Measurements from ENCODE around the gene ZBTB7C. TPM values are rescaled to one million over a fixed set of nuclear protein-coding genes. Genes with fewer than 3 reads are reported as not detected.

The ZBTB7C gene
- total RNA-seq, 1 experiment from 2014 or later = 0.35 TPM

DNA sequence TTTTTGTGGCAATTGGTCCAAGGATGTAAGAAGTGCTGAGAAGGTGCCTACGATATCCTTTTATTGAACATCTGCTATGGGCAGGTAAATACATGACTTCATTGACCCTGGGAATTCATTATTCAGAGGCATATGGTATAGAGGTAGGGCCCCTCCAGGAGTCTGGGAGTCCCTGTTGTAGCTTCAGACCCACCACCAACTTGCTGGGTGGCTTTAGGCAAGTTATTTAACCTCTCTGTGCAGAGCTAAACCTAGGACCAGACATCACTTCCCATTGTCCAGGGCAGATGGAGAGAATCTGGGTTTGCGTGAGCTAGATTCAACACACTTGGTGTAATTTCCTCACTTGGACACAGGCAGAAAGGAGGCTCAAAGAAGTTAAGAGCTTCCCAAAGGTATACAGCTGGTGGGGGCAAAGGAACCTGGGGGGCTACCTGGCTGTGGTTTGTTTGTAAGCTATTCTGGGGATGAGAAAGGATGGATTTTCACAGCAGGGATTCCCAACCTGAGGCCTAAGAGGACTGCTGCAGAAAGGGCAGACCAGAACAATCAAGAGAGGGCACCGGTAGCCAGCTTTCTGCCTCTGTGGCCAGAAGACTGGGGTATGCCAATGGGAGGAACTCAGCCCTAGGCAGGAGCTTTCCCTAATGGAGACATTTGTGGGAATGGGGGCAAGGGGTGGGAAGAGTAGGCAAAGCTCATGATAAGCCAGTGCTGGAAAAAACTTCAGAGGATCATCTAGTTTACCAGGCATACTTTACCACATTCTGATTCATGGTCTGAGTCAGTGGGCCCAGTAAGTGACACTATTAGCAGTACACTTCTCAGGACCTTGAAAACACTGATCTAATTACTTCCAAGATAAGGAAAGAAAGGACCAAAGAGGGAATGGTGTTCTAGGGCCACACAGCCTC, 376.1 kb downstream of the ZBTB7C start:
- DNase-seq (ENCODE audit: extremely low read depth, low read depth) = no peak

DNA sequence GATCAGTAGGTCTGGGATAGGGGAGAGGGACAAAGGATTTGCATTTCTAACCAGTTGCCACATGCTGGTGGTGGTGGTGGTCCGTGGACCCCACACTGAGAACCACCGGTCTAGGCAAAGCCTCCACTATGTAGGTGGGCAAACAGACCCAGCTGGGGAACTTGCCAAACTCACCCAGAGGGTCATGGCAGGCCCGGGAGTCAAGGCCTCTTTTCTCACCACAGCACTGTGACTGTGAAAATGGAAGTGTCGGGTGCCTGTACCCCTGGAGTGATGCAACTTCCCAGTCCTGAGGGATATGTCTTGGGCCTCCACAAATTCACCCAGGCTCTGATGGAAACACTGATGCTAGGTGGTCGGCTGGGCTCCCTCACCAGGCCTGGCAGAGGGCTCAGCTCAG, 377.5 kb downstream of the ZBTB7C start:
- DNase-seq (ENCODE audit: extremely low read depth, low read depth) = no peak

DNA sequence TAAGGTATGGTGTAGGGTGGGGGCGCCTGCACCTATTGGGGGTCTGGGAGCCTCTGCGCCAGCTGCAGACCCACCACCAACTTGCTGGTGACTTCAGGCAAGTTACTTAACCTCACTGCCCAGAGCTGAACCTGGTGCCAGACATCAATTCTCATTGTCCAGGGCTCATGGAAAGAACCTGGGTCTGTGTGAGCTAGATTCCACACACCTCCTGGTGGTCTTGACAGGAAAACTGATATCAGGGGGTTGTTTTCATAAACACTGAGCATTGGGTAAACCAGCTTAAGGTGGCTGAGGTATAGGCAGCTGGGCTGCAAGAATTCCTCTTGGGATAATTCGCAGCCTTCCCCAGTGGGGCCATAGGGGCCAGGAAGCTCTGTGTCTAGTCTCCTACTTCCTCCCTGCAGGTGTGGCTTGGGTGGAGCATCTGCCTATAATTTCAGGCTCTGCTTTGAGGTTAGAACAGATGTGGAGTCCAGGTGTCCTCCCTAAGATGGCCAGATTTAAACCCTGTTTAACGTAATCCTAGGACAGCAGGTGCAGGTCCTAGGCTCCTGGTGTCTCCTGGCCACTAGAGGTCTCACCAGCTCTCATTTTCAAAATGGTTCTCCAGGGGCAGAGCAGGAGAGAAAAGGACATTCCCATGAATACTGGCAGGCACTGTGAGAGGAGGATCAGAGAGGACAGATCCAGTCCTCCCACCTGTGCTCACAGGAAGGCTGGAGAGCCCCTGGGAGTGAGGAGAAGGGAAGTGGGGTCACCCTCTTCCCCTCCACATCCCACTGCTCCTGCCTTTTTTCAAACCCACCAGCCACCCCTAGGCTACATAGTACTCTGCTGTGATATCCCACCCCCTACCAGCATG, 378.3 kb downstream of the ZBTB7C start:
- DNase-seq (ENCODE audit: extremely low read depth, low read depth) = peak; percentile 50

DNA sequence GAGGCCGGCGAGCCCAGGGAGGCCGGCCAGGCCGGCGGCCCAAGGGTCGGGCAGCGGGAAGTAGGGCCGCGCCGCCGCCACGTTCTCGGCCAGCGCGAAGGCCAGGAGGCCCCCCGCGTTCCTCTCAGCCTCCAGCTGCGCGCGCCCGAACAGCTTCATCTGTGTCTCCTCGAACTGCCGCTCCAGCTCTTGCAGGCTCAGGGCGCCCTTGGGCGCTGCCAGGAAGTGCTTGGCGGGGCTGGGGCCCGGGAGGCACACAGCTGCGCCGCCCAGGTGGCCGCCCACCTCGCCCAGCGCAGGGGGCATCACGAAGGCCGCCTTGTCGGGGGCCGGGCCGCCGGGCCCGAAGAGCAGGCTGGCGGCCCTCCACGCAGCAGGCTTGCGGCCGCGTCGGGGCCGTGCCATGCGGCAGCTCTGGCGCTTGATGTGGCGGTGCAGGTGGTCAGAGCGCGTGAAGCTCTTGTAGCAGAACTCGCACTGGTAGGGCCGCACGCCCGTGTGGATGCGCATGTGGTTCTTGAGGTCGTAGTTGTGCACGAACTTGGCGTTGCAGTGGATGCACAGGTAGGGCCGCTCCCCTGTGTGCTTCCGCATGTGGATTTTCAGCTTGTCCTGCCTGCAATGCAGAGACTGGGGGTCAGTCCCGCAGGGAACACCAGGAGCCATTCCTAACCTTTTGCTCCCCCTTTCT, 379.7 kb downstream of the ZBTB7C start:
- DNase-seq (ENCODE audit: extremely low read depth, low read depth) = no peak

DNA sequence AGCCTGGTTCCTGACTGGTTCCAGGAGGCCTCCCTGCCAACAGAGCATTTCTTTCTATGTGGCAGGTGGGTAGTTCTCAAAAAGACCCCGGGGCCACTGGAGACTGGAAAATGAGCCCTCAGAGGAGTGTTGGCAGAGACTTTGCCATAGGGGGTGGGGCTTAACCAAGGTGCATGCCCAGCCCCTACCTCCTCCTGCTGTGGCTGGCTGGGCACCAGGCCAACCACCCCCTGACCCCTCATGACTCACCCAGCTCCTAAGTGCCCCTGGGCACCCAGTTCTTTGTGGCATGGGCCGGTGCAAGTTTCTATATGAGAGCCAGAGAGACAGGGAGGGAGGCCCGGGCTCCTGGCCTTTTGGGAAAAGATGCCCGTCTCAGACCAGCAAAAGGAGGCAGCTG, 380.5 kb downstream of the ZBTB7C start:
- DNase-seq (ENCODE audit: extremely low read depth, low read depth) = no peak

DNA sequence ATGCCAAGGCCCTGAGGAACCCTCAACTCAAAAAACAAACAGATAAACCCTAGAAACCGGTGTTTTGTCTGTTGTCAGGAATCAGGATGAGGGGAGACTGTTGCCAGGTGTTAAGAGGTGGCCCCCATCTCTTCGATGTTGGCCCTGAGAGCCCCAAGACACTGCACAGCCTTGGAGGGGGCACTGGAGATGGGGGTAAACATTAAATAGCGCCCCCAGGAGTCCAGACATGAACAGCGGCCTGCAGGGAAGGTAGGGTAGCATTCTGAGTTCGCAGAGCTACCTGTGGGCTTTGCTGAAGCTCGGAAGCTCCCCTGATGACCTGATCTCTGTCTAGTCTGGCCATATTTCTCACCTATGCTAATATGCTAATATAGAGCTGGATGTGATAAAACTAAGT, 381.1 kb downstream of the ZBTB7C start:
- DNase-seq (ENCODE audit: extremely low read depth, low read depth) = no peak

DNA sequence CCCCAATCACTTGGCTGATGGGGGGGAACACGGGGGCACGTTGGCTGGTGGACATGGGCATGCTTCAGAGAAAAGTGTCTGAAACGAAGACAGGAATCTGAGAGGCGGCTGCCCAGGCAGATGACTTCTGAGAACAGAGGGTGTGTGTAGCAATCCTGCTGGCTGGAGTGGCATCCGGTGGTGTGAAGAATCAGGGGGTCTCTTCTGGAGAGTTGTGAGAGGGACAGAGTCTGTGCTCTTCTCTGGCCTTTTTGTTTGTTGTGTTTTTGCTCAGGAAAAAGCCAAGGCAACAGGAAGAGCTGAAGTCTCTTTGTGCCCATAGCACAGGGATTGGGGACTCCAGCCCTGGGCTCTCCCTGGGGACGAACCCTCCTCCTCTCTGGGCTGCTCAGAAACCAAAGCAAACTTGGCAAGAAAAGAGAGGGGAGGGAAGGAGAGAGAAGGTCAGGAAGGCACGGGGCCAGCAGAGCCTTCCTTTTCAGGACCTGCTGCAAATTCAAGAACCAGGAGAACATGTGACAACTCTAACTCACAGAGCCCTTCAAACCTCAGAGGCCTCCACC, 381.7 kb downstream of the ZBTB7C start:
- no peak for DNase-seq (ENCODE audit: extremely low read depth, low read depth)

DNA sequence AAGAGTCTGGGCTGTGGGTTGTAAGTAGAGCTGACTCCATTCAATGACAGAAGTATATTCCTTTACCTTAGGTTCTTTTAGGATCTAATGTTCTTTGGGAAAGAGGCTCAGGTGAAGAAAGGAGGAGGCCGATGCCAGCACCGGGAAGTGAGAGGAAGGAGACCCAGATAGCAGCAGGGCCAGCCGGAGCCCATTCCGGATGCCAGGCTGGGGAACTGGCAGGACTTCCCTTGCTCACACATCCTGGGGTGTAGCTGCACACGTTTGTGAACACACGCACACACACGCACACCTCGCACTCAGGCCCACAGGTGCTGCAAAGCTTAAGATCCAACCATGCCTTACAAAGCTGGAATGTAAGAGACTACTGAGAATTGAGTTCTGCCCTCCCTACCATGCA, 383.0 kb downstream of the ZBTB7C start:
- no peak for DNase-seq (ENCODE audit: extremely low read depth, low read depth)

DNA sequence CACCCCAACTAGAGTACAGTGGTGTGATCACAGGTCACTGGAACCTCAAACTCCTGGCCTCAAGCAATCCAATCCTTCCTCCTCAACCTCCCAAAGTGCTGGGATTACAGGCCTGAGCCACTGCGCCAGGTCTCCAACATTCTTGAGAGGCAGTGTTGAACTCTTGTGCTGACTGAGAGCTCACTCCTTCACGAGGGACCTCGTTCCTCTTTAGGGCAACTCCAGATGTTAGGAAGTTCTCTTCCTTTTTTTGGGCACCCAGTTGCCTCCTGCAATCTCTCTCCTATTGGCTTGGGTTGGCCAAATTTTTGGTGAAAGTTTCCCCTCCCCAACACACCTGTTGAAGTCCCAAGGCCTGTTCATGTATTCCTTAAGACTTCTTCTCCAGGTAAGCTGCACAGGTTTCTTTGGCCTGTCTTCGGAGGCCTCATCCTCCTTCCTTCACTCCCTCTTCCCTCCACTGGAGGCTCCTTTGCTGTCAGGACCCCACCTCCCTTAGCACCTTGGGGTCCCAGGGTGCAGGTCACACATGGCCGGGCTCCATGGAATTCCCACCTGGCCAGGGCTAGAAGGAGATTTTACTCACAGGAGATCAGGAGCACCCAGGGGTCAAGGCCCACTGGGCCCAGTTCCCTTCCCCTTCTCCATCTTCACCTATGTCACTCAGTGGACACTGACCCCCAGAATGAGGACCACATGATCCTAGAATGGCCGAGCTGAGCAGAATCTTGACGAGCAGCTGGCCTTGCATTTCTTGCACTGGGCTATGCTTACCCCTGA, 384.1 kb downstream of the ZBTB7C start:
- DNase-seq (ENCODE audit: extremely low read depth, low read depth) = no peak

DNA sequence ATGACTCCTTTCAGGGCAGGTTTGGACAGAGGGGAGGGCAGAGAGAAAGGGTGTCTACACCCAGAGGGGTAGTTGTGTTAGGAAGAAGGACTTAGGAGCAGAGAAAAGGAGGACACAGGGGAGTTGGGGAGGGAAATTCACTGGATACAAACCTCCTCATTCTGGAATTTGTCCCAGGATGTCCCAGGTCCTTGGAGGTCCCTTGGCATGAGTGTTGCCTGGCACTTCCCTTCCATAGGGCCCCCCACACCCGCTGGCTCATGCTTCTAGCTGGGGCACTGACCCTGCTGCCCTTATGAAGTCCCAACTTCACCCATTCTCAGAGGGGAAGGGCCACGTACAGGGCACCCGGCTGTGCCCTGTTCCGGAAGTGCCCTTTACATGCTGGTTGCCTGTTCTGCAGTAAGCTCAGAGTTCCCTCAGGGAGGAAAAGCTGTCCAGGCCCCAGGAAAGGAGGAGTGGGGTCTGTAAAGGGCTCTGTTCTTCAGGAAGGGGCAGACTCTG, 385.1 kb downstream of the ZBTB7C start:
- no peak for DNase-seq (ENCODE audit: extremely low read depth, low read depth)

DNA sequence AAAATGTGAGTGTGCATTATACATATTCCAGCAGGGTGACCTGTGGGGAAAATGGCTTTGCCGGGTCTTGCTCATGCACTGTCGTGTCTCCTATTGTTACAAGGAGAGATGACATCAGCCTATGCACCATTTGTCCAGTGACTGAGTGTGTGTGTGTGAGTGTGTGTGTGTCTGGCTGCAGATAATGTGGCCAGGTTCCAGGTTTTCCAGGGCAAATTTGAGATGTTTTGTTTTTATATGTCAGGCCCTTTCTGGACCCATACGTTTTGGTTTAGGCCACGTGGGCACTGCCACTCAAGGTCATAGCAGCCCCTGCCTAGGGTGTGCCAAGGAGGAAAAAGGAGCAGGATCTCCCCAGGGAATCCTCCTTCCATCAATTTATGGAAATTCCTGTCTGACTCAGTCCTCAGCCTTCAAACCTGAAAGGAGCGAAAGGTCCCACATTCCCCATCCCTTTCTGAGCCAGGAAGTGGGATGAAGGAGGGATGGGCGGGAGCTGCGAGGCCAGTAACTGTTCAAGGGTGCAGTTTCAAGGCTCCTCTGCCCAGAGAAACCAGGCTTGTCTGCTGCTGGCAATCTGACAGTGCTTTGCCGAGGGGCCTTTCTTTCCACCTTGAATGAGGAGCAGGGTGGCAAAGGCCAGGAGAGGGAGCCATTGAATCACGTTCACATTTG, 385.7 kb downstream of the ZBTB7C start:
- peak; percentile 54 for DNase-seq (ENCODE audit: extremely low read depth, low read depth)

DNA sequence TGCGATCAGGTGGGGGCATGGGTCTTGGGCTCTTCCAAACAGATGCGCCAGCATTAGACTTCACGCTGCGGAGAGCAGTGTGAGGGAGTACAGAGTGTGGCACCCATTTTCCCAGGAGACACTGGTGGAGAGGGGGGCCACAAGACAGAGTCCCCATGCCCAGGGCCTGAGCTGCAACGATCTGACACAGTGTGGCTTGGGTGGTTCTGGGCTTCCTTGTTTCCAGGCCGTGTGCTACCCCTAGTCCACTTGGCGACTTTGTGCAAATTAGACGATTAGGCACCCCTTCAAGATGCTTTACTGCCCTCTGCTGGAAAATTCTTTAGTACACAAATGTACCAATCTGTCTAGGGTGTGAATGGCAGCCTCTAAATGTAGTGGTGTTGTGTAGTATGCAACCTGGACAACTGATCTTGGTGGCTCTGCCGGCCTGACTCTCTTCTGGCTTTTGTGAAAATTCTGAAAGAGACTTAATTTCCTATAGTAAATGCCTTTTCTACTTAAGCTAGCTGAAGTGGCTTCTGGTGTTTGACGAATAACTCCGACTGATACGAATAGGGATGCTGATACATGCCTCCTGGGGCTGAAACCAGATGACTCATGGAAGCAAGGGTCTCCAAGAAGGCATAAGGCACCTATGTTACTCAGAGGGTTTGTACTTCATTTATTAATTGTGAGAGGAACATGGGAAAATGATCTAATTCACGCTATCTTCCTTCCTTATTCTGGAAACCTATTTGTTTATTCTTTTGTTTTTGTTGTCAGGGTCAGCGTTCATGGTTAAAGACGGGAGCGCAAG, 386.5 kb downstream of the ZBTB7C start:
- peak; percentile 81 for DNase-seq (ENCODE audit: extremely low read depth, low read depth)

DNA sequence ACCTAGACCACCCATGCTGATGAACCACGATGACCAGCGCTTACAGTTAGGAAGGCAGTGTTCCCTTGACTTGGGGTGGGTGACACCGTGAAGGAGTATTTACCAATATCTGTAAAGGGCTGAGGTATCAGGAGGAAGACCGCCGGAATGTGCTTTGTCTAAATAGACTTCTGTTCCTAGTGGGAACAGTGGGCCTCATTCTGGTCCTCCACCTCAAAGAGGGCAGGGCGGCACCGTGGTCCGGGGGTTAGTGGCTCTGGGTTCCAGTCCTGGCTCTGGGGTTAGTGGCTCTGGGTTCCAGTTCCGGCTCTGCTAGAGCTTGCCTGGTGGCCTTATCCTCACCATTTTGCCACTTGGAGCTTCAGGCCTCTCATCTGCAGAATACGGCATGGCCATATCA, 387.2 kb downstream of the ZBTB7C start:
- no peak for DNase-seq (ENCODE audit: extremely low read depth, low read depth)

DNA sequence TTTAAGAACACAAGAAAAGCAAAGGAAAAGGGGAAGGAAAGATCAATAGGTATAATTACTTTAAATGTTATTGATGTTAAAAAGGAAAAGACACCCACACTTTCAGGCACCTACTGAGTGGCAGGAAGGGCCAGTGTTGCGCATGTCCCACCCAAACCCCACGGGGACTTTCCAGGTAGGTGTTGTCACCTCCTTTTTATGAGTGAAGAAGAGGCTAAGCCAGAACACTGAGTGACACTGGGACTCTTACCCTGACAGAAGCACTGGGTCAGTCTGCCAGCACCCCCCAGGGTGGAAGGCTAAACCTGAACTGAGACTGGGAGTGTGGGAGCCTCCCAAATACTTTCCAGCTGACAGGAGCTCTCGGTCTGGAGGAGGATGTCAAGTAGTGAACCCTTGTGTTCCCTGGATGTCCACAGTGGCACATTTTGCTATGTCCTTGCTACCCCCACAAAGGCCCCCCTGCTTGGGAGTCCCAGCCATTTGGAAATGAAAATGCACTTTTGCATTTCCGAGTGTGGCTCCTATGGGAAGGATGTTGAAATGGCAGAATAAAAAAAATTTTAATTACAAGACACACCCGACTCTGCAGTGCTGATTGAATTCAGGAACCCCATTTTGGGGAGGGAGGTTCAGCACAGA, 387.8 kb downstream of the ZBTB7C start:
- DNase-seq (ENCODE audit: extremely low read depth, low read depth) = no peak

DNA sequence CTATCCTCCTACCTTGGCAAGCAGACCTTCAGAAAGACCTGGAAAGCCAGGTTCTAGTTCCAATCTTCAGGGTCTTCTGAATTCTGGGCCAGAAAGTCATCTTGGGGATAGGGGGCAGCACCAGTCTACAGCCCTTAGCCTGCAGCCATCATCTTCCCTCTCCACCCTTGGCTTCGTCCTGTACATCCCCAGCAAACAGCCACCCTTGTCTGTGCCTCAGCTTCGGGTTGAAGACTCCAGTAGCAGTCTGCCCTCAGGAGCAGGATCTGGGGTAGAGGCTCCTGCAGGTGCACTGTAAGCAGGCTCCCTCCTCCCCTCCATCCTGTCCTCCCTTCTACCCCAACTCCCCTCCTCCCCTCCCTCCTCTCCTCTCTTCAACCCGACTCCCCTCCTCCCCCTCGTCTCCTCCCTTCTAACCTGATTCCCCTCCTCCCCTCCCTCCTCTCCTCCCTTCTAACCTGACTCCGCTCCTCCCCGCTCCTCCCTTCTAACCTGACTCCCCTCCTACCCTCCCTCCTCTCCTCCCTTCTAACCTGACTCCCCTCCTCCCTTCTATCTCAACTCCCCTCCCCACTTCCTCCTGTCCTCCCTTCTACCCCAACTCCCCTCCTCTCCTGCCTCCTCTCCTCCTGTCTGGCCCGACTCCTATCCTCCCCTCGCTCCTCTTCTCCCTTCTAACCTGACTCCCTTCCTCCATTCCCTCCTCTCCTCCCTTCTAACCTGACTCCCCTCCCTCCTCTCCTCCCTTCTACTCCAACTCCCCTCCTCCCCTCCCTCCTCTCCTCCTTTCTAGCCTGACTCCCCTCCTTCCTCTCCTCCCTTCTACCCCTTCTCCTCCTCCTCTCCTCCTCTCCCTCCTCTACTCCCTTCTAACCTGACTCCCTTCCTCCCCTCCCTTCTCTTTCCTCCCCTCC, 388.6 kb downstream of the ZBTB7C start:
- no peak for DNase-seq (ENCODE audit: extremely low read depth, low read depth)

DNA sequence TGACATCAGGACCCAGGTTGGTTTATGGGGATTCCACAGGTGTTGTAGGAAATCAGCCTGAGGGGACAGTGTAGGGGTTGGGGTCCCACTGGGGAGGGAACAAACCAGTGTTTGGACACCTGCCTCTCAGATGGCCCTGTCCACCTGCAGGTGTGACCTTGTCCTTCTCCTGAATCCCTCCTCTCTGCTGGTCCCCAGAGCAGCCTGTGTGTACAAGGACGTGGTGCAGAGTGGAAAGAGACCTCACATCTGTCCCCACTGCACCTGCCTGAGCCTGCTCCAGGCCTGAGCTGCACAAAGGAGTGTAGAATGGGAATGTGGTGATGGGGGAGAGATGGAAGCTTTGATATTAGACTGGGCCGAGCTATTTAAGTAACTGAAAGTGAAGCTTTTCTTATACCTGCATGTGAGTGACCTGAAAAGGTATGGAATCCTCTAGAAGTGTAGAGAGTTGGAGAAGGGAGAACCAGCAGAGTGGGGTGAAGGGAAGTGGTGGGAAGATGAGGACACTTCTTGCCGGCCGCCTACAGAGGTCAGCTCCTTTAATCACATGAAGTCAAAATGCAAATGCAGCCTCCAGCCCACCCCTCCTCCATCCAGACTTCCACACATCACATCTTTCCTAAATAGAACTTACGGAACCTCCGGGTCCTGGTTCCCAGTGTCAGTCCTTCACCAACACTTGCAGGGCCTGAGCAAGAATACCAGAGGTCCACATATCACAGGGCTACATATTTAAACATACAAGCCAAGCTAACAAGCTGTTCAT, 389.4 kb downstream of the ZBTB7C start:
- no peak for DNase-seq (ENCODE audit: extremely low read depth, low read depth)

Data from NCI-H460 (cell line).